Measurements from ENCODE around the gene CXCL14. TPM values are rescaled to one million over a fixed set of nuclear protein-coding genes. Genes with fewer than 3 reads are reported as not detected.

Gene CXCL14
- total RNA-seq, 1 donor from 2014 or later, result 62.1 TPM

DNA sequence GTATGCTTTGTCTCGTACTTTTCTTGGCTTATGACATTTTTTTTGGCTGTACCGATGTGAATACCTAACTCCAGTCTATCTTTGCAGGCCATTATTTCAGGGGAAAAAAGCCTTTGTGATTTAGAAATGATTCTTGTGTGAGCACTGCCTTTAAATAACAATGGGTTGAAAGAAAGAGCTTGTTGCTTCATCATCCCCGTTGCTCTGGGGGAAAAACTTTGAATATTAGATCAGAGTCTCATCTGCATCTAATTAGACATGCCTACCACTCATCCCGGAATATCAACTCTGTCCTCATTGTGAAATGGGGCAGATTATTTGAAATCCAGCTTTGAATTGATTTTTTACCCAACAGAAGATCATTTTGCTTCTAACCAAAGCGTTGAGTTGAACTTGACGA, 13.5 kb downstream of the CXCL14 start:
- H3K36me3 ChIP-seq, result no peaks in the 10 kb centered on the region
- H3K27ac ChIP-seq, result no peak overlapping the region
- no peak overlapping the region for H3K4me3 ChIP-seq
- intact Hi-C loops (cut with DNase I), result no loop called here
- no peaks in the 10 kb centered on the region for H3K9me3 ChIP-seq
- TF ChIP-seq CTCF (IDR thresholded peaks at IDR 0.05), result no peak
- TF ChIP-seq POLR2AphosphoS5 (IDR thresholded peaks at IDR 0.05; ENCODE audit: insufficient read depth in 1 of 2, low read depth in 1 of 2), result no peak
- no peak for TF ChIP-seq POLR2A (IDR thresholded peaks at IDR 0.05)
- DNase-seq (ENCODE audit: extremely low spot score in 2 of 2), result no peak
- H3K4me1 ChIP-seq, result peaks cover 4% of the 10 kb centered on the region
- H3K27me3 ChIP-seq, result no peaks in the 10 kb centered on the region

DNA sequence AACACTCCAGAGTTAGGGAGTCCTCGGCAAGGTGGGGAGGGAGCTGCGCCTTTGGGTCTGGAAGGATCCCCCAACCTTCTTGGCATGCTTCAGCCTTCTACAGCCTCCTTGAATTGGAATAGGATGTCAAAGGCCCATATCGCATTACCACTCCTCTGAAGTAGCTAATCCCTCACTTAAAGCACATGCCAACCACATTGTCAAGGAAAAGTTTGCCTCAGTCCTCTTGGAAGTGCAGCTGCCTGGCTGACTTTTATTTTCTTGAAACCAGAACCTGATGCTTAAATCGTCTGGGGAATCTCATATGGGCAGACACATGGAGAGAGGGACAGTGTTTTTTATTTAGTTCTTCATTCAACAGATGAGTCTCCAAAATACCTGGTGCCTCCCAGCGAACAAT, 14.5 kb downstream of the CXCL14 start:
- H3K4me3 ChIP-seq, result no peak overlapping the region
- no peaks in the 10 kb centered on the region for H3K9me3 ChIP-seq
- H3K4me1 ChIP-seq, result peaks cover 4% of the 10 kb centered on the region
- no peaks in the 10 kb centered on the region for H3K27me3 ChIP-seq
- H3K27ac ChIP-seq, result no peak overlapping the region
- H3K36me3 ChIP-seq, result no peaks in the 10 kb centered on the region
- no peak for TF ChIP-seq POLR2A (IDR thresholded peaks at IDR 0.05)
- TF ChIP-seq CTCF (IDR thresholded peaks at IDR 0.05), result no peak
- TF ChIP-seq POLR2AphosphoS5 (IDR thresholded peaks at IDR 0.05; ENCODE audit: insufficient read depth in 1 of 2, low read depth in 1 of 2), result no peak
- intact Hi-C loops (cut with DNase I), result no loop called here
- no peak for DNase-seq (ENCODE audit: extremely low spot score in 2 of 2)

- no peak for DNase-seq (ENCODE audit: extremely low spot score in 2 of 2)
- H3K9me3 ChIP-seq, result no peaks in the 10 kb centered on the region
- H3K27me3 ChIP-seq, result no peaks in the 10 kb centered on the region
- no peaks in the 10 kb centered on the region for H3K4me1 ChIP-seq
- TF ChIP-seq CTCF (IDR thresholded peaks at IDR 0.05) (no peak), POLR2AphosphoS5 (IDR thresholded peaks at IDR 0.05; ENCODE audit: insufficient read depth in 1 of 2, low read depth in 1 of 2) (no peak), POLR2A (IDR thresholded peaks at IDR 0.05) (no peak)
- intact Hi-C loops (cut with DNase I), result no loop called here
- H3K27ac ChIP-seq, result no peak overlapping the region
- no peaks in the 10 kb centered on the region for H3K36me3 ChIP-seq
- no peak overlapping the region for H3K4me3 ChIP-seq
Measured at GRCh38 chr5:135561266-135561665, 17.5 kb downstream of the CXCL14 start.

GRCh38 chr5:135560858-135561257, 17.9 kb downstream of the CXCL14 start:
- TF ChIP-seq POLR2AphosphoS5 (IDR thresholded peaks at IDR 0.05; ENCODE audit: insufficient read depth in 1 of 2, low read depth in 1 of 2), result no peak
- no peak for TF ChIP-seq POLR2A (IDR thresholded peaks at IDR 0.05)
- peak; percentile 55 to 84 (median 56) for TF ChIP-seq CTCF (IDR thresholded peaks at IDR 0.05)
- no peaks in the 10 kb centered on the region for H3K27me3 ChIP-seq
- intact Hi-C loops (cut with DNase I), result no loop called here
- no peak overlapping the region for H3K4me3 ChIP-seq
- no peak for DNase-seq (ENCODE audit: extremely low spot score in 2 of 2)
- no peak overlapping the region for H3K27ac ChIP-seq
- no peaks in the 10 kb centered on the region for H3K4me1 ChIP-seq
- H3K9me3 ChIP-seq, result no peaks in the 10 kb centered on the region
- H3K36me3 ChIP-seq, result no peaks in the 10 kb centered on the region

DNA sequence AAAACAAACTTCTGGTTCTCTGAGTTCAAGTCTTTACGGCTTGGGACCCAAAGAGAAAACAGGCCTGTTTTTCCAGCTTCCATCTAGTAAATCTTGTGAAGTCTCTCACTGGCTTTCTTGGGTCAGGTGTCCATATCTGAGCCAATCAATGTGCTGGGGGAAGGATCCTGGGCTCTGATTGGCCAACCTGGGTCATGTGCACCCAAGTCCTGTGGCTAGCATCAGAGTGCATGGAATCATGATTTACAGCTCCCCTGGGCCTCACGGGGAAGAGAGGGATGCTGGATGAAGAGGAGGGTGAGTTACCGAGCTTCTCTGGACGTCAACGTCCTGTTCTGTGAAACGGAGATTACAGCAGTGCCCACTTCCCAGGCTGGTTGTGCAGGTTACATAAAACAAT, 19.4 kb downstream of the CXCL14 start:
- Histone ChIP-seq H3K27me3 (no peaks in the 10 kb centered on the region), H3K36me3 (no peaks in the 10 kb centered on the region), H3K4me3 (no peak overlapping the region), H3K4me1 (no peaks in the 10 kb centered on the region), H3K9me3 (no peaks in the 10 kb centered on the region), H3K27ac (no peak overlapping the region)
- no peak for TF ChIP-seq CTCF (IDR thresholded peaks at IDR 0.05)
- no peak for TF ChIP-seq POLR2AphosphoS5 (IDR thresholded peaks at IDR 0.05; ENCODE audit: insufficient read depth in 1 of 2, low read depth in 1 of 2)
- no peak for TF ChIP-seq POLR2A (IDR thresholded peaks at IDR 0.05)
- DNase-seq (ENCODE audit: extremely low spot score in 2 of 2), result no peak
- intact Hi-C loops (cut with DNase I), result no loop called here
